Measurements from ENCODE around the gene ZNF641. TPM values are rescaled to one million over a fixed set of nuclear protein-coding genes. Genes with fewer than 3 reads are reported as not detected.

The ZNF641 gene
- total RNA-seq, 6 experiments from 2014 or later: 6.5 to 8.4 (median 7.2) TPM

DNA sequence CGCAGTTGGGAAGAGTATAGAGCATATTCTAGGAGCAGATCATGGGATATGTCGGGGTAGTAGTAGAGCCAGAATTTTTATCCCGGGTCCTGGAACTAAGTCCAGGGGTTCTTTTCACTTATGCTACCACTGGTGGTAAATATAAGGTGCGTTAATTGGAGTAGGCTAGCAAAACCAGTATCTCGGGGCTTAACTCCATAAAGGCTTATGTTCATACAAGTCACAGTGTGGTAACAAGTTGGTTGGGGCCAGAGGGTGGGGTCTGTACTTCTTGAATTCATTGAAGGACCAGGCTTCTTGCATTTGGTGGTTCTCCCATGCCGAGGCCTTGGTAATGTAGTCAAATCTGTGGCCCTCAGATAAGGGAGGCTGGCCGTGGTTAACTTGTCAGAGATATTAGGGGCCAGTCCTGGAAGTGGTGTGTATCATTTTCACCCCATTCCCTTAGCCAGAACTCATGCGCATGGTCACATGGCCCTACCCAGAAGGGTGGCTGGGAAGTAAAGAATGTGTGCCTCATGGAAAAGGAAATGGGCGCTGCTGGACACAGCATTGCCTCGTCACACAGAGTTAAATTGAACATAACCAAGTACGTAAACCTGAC is 1.5 kb upstream of the ZNF641 start:
- Histone ChIP-seq H3K27me3 (no peaks in the 10 kb centered on the region), H3K4me3 (no peak overlapping the region), H3K4me1 (peaks cover 0 to 12% (median 3%) of the 10 kb centered on the region in 4 donors), H3K27ac (no peak overlapping the region), H3K36me3 (peaks cover 0 to 7% (median 0%) of the 10 kb centered on the region in 4 donors), H3K9me3 (no peaks in the 10 kb centered on the region)
- no peak for ATAC-seq
- DNase-seq: no peak
- intact Hi-C loops (cut with DNase I): no loop called here
- TF ChIP-seq, protein P1, sequence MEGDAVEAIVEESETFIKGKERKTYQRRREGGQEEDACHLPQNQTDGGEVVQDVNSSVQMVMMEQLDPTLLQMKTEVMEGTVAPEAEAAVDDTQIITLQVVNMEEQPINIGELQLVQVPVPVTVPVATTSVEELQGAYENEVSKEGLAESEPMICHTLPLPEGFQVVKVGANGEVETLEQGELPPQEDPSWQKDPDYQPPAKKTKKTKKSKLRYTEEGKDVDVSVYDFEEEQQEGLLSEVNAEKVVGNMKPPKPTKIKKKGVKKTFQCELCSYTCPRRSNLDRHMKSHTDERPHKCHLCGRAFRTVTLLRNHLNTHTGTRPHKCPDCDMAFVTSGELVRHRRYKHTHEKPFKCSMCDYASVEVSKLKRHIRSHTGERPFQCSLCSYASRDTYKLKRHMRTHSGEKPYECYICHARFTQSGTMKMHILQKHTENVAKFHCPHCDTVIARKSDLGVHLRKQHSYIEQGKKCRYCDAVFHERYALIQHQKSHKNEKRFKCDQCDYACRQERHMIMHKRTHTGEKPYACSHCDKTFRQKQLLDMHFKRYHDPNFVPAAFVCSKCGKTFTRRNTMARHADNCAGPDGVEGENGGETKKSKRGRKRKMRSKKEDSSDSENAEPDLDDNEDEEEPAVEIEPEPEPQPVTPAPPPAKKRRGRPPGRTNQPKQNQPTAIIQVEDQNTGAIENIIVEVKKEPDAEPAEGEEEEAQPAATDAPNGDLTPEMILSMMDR (IDR thresholded peaks at IDR 0.05): no peak
- no peak for TF ChIP-seq POLR2A (IDR thresholded peaks at IDR 0.05)
- 94% methylated on average over 7 of the region's 11 CpGs for WGBS (ENCODE audit: insufficient coverage, low coverage, low lambda C conversion rate, missing lambda C conversion rate)

DNA sequence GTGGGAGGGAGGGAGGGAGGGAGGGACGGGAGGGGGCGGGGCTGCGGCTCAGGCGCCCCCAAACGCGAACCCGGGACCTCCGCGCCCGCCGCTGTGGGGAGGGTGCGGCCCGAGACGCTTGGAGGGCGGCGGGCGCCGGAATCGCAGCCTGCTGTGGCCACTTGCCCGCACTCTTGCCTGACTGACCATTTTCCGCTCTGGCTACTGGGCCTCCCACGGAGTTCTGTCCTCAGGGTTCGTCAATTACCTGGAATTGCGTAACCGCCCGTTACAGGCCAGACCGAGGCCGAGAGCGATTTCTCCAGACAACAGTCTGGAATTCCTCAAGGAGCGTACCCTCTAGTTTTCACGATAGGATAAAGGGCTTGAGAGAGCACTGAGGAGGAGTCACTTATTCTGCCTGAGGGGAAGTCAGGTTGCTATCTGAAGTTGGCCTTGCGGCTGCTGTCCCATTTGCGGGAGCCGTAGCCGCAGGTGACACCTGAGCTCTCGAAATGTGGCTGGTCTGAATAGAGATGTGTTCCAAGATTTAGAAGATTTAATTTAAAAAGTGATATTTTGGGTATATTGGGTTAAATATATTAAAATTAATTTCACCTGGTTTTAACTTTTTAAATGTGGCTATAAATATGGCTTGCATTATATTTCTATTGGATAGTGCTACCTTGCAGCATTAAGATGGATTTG is 446 bp upstream of the ZNF641 start:
- Histone ChIP-seq H3K4me3 (peak overlapping the region; percentile 83 to 94 (median 91)), H3K27ac (peak overlapping the region; percentile 90 to 96 (median 95)), H3K9me3 (no peaks in the 10 kb centered on the region), H3K27me3 (no peaks in the 10 kb centered on the region), H3K4me1 (peaks cover 0 to 12% (median 3%) of the 10 kb centered on the region in 4 donors), H3K36me3 (peaks cover 0 to 18% (median 0%) of the 10 kb centered on the region in 4 donors)
- ATAC-seq (peak; percentile 73 to 83 (median 77)), DNase-seq (peak in 2 of 3 donors; percentile 87)
- intact Hi-C loops (cut with DNase I): no loop called here
- TF ChIP-seq, protein P1 (IDR thresholded peaks at IDR 0.05): no peak
- no peak for TF ChIP-seq POLR2A (IDR thresholded peaks at IDR 0.05)
- WGBS (ENCODE audit: insufficient coverage, low coverage, low lambda C conversion rate, missing lambda C conversion rate): 0% methylated on average over 17 of the region's 36 CpGs

DNA sequence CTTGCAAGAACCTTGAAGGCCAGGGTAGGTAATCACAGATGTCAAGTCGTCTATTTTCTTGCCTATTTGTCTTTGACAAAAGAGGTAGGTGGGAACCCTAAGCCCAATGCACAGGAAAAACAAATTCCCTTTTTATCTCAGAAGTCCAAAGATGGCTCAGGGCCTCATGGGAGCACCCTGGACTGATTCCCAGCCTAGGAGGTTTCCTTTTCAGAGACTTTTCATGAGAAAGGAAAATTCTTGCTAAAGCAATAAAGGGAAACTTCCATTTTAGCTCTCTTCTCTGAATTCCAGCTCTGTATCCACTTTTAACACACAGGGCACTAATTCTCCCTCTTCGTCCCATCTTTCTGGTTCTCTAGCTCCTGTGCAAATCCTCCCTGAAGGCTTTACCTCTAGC is 1.2 kb downstream of the ZNF641 start:
- Histone ChIP-seq H3K4me3 (peak overlapping the region in 1 of 3 donors; percentile 91), H3K27me3 (no peaks in the 10 kb centered on the region), H3K9me3 (no peaks in the 10 kb centered on the region), H3K27ac (peak overlapping the region in 1 of 3 donors; percentile 90), H3K36me3 (peaks cover 0 to 31% (median 4%) of the 10 kb centered on the region in 4 donors), H3K4me1 (peaks cover 0 to 12% (median 3%) of the 10 kb centered on the region in 4 donors)
- intact Hi-C loops (cut with DNase I): no loop called here
- no peak for DNase-seq
- no peak for ATAC-seq
- TF ChIP-seq, protein P1 (IDR thresholded peaks at IDR 0.05): no peak
- no peak for TF ChIP-seq POLR2A (IDR thresholded peaks at IDR 0.05)
- 50% methylated on average over 2 of the region's 2 CpGs for WGBS (ENCODE audit: insufficient coverage, low coverage, low lambda C conversion rate, missing lambda C conversion rate)

DNA sequence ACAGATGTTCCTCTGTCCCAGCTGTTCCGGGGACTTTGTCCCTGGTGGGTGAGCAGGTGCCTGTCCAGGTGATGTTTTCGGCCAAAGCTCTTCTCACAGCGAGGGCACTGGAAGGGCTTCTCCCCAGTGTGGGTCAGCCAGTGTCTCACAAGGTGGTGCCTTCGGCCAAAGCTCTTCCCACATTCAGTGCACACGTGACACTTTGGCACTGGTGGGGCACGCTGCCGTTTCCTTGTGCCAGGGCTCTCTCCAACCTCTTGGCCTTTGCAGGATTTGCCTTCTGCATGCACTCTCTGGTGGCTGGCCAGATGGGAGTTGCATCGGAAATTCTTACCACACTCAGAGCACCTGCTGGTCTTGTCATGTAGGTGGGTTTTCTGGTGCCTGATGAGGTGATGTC is 7.7 kb downstream of the ZNF641 start:
- intact Hi-C loops (cut with DNase I): no loop called here
- Histone ChIP-seq H3K36me3 (peaks cover 0 to 55% (median 16%) of the 10 kb centered on the region in 4 donors), H3K27ac (no peak overlapping the region), H3K4me3 (no peak overlapping the region), H3K4me1 (no peaks in the 10 kb centered on the region), H3K9me3 (no peaks in the 10 kb centered on the region), H3K27me3 (no peaks in the 10 kb centered on the region)
- WGBS (ENCODE audit: insufficient coverage, low coverage, low lambda C conversion rate, missing lambda C conversion rate): 80% methylated on average over 4 of the region's 8 CpGs
- ATAC-seq (no peak), DNase-seq (peak in 1 of 3 donors; percentile 42)
- TF ChIP-seq POLR2A (IDR thresholded peaks at IDR 0.05): no peak
- TF ChIP-seq, protein P1 (IDR thresholded peaks at IDR 0.05): no peak

Measured in right lobe of liver (tissue), 6 donors.